ENCODE results near the gene PCBD1.

Gene PCBD1

DNA sequence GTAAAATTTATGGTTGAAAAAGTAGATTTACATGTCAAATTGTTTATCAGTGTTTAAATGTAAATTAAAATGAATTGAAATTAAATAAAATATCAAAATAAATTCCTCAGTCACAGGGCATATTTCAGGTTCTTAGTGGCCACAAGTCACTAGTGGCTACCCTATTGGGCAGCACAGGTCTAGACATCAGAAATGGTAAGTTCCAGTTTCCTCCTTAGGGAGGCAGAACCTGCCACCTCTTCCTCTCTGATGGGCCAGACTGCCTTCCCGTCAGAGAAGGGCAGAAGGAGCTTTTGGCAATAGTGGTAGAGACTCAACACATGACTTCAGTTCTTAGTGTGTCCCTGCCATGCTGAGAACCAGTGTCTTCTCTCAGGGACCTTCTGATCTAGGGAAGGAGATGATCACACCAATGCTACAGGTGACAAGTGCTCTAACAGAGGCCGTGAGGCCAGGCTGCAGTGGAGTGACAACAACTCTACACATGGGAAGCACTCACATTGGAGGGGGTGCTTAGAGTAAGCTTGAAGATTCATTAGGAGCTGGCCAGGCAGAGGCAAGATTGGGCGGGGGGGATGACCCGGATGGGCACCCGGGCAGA, 14.4 kb upstream of the PCBD1 start:
- DNase-seq (ENCODE audit: low read depth), result no peak

DNA sequence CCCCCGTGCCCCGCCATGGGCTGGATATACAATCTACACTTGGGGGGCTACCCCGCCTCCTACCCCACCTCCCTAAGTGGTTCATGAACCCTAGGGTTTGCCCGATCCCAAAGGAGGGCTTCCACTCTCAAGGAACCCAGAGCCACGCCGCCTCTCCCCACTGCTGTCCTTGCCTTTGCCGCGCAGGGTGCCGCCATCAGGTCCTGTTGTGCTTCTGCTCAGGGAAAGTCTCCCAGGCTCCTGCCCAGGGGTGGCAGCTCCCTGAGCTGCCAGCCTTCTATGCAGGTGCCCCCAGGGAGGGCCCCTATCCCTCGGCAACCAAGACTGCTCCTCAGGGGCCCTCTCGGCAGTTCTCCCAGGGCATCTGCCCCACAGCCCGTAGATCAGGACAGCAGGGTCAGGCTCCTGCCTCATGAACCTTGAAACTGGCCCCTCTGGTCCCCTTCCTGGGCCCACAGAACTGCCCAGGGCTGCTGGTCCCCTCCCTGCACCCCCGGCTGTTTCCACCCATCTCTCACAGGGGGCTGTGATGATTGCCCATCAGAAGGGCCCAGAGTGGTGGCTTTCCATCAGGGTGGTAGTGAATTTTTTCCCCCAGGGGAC, 13.0 kb upstream of the PCBD1 start:
- DNase-seq (ENCODE audit: low read depth), result no peak

DNA sequence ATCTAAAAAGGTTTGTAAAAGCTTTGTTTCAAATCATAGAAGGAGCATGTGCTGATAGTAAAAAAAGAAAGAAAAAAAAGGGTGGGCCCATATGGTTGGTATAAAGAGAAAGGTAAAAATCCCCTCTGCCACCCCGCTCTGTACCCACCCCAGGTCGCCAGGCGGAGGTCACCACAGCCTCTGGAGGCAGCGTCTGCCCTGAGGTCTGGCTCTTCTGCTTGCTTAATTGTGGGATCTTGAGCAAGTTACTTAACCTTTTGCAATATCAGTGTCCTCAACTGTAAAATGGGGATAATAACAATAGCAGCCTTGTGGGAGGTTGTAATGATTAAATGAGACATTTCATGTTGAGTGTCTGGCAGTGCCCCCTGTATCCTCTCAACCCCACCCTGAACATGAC, 10.7 kb upstream of the PCBD1 start:
- DNase-seq (ENCODE audit: low read depth), result no peak

DNA sequence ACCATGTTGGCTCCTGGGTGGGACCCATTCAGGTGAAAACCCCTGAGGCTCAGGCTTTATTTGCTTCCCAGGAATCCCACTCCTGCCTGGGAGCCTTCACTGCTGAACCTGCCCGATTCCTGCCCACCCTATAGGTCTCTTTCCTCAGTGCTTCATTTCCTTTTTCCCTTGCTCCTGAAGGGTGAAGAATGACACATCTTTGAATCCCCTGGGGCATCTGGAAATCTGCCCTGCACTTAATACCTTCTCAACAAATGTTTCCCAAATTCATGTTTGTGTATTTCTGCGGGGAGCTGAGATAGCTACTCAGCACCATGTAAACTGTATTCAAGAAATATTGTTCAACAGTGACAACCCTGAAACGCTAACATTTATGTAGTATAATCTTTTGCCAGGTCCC, 10.3 kb upstream of the PCBD1 start:
- DNase-seq (ENCODE audit: low read depth), result no peak

DNA sequence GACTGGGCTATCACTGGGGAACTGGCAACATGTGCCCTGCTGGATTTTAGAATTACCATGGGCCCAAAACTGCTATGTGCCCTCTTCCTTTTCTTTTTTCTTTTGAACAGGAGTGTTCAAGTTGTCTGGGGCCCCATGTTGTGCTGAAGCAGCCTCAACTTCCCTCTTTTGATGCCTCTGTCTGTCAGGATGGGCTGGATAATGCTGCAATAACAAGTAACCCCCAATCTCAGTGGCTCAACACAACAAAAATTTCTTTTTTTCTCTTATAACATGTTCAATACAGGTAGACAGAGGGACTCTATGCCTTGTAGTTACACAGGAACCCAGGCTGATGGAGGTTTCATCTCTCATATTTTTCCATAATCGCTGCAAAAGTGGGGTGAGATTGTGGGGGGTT, 8.2 kb upstream of the PCBD1 start:
- DNase-seq (ENCODE audit: low read depth), result no peak

DNA sequence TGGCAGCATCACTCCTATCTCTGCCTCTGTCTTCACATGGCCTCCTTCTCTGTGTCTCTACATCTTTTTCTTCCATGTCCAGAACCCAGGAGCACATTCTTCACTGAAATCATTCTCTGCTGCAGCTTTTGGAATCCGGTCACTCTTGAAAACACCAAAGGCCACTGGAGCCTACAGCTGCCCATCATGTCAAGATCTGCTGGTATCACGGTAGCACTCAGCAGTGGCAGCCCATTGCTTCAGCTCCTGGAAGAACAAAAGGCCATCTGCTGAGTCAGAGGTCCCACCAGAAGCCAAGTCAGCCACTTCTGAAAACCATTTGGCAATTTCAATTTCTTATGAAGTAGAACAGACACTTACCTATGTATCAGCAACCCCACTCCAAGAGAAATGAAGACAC, 6.1 kb upstream of the PCBD1 start:
- DNase-seq (ENCODE audit: low read depth), result no peak

DNA sequence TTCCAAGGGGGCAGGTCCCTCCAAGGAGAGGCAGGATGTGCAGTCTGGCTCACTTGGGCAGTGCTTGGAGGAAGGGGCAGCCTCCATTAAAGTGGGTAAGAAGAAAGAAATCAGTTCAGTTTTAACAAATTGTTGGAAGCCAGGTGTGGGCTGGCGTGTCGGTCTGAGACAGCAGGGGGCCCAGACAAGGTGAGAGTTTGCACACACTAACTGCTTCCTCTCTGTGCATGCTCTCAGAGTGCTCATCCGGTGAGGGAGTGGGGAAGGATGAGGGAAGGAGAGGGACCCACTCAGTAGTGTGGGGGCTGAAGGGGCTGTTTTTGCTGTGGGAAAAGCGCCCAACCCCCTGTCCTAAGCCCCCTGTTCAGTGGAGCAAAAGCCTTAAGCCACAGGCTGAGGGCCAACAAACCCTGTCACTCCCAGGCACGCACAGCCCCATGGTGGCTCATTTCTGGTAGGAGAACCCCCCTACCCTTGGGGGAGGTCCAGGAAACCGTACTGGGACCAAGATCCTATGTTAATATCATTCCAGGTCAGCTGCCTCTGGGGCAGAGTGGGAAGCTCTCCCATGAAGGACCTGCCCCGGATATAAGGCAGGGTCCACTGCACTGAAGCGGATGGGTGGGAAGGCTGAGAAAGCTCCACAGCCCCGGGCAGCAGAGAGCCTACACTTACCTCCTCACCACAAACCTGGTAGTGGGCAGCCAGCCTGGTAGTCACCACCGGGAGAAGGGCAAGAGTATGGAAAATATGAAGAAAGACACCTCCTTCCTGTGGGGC, 5.1 kb upstream of the PCBD1 start:
- no peak for DNase-seq (ENCODE audit: low read depth)

DNA sequence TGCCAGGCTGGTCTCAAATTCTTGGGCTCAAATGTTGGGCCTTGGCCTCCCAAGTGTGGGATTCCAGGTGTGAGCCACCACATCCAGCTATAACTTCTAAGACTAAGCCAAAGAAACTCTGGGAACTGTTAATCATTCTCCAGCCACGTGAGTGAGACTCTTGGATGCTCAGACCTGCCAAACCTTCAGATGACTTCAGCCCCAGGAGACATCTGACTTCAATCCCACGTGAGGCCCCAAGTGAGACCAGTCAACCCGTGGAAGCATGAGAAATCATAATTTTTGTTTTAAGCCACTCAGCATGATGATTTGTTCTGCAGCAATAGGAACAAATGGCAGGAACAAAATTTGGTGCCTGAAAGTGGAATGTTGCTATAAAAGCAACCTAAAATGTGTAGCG, 4.3 kb upstream of the PCBD1 start:
- no peak for DNase-seq (ENCODE audit: low read depth)

DNA sequence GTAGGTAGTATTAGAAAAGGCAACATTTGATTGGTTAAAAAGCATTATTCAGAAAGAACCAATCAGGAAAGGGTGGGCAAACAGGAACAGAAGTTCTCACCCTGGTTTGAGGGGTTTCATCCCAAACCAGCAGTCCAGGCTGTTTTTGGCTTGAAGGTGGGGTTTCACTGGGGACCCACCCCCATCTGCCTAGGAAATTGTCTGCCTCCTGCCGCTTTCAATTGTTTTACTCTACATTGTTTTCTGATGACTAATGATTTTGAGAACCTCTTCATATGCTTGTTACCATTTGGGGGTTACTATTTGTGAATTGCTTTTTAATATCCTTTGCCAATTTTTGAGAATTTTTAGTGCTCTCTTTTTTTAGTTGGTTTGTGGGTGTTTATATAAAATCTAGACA, 3.3 kb upstream of the PCBD1 start:
- DNase-seq (ENCODE audit: low read depth), result no peak

DNA sequence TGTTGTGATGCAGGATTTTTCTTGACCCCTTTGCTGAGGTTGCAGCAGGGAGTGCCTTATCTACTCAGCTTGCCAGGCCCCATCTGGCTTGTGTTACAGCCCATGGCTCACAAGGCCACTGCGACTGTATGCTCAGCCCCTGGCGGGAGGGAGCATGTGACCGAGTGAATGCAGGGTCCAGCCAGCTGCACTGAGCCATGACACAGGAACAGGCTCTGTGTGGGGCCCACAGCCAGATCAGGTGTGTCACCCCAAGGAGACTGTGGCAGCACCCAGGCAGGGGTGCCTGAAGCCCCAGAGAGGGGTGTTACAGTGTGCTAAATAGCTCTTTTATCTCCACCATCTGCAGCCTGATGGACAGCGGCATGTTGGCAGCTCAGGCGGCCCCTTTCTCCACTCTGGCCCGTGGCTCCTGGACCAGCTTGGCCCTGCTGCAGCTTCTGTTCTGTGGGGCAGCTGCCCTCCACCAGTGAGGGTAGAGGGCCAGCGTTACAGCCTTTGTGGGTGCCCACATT, 2.6 kb upstream of the PCBD1 start:
- DNase-seq (ENCODE audit: low read depth), result no peak

DNA sequence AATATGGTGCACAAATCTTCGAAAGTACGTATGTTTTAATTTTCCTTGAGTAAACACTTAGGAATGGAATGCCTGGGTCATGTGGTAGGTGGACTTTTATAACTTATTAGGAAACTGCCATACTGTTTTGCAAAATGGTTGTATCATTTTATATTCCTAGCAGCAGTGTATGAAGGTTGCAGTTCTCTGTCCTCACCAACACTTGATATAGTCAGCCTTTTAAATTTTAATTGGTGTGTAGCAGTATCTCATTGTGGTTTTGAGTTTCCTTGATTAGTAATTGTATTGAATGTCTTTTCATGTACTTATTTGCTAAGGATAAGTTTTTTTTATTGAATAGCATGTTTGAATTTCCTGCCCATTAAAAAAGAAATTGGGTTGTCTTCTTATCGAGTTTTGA, 926 bp upstream of the PCBD1 start:
- no peak for DNase-seq (ENCODE audit: low read depth)

DNA sequence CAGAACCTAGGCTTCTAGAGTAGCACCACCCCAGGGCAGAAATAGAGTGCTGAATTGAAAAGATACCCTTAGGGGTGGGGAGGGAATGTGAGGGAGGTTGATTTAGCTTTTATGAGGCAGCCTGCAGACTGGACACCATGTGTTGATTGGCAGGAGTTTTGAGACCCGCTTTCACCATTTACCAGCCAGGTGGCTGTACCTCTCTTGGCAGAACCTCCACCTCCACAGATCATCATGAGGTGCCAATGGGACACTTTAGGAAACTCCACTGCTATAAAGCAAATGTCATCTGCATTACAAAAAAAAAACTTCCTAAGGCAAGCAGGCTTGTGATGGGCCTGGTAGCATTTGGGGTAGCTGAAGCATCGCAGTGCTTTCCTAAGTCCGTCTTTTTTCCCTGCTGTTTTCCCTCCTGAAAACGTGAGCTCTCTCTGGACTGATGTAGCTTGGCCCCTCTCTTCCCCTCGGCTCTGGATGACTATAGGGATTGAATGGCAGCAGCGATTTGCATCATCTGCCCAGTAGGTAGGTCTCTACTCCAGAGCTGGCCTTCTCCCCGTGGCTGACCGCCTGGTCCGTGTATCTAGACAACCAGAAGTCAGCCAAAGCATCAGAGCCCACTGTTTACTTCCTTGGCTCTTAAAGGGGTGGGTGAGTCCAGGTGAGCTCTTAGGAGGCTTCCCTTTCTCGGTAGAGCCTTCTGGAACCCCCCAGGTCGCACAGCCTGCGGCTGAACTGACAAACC, 1.3 kb downstream of the PCBD1 start:
- no peak for DNase-seq (ENCODE audit: low read depth)

DNA sequence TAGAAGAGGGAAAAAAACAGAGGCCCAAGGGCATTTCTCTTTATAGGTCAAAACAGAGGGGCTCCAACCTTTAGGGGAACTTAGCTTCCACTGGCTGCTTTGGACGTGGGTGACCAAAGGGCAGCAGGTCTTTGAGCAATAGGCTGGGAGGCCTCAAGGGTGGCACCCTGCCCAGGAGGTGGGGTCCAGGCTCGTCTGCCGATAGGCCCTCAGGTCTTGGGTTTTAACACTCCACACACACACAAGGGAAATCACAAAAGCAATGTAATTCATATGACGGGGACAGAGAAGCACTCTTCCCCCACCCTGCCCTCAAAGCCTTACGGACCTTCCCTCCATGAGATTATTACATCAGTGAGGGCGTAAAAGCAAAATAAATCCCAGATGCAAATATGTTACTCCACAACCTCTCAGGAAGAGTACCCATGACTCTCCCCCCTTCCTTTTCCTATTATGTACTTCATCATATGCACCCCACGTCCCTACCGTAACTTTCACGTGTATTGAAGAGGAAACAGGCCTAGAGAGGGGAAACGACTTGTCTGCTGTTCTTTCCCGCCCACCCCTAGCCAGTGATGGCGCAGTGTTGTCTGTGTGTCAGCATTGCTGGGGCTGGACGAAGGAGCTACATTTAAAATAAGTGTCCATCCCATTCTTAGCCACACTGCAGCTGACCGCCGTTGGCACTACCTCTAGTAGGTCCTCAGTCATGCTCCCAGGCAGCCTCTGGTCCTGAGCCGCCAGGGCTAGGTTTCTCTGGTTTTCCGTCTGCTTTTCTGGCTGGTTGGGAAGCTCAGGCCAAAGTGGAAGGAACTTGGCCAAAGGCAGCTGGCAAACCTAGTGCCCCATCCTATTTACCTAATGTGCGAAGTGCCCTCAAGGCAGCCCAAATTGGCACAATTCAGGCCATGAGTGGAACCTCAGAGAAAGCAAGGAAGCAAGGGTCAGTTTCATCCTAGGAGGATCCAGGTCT, 2.1 kb downstream of the PCBD1 start:
- DNase-seq (ENCODE audit: low read depth), result no peak

DNA sequence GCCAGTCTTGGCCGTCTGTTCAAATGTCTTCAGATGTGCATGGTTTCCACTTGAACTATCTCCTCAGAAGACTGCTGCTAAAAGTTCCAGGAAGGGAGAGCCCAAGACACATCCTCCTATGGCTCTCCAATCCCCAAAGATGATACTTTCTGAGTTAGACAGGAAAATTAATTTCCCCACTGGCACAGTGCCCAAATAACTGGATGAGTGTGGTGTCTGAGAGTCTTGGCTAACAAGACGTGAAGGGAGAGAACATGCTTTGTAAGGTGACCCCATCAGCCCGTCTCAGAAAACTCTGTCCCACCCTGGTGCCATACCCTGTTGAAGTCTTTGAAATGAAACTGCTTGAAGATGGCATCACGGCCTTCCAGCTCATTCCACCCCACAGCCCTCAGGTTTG, 2.9 kb downstream of the PCBD1 start:
- no peak for DNase-seq (ENCODE audit: low read depth)

DNA sequence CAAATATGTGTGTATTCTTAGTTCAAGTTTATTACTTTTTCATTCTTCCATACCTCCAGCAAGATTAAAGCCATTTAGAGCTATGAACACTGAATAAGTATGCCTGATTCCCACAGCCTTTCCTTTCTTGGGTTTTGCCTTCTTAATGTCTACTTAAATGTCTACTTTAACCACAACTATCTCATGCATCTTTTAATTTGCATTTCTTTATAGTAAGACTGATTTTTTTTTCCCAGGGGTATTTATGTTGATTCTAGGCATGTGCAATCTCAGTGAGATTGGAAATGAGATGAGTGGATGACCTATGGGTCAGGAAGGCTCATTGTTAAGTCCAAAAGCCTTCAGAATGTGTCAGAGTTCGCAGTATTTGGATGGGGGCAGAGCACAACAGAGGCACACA, 3.6 kb downstream of the PCBD1 start:
- DNase-seq (ENCODE audit: low read depth), result no peak

DNA sequence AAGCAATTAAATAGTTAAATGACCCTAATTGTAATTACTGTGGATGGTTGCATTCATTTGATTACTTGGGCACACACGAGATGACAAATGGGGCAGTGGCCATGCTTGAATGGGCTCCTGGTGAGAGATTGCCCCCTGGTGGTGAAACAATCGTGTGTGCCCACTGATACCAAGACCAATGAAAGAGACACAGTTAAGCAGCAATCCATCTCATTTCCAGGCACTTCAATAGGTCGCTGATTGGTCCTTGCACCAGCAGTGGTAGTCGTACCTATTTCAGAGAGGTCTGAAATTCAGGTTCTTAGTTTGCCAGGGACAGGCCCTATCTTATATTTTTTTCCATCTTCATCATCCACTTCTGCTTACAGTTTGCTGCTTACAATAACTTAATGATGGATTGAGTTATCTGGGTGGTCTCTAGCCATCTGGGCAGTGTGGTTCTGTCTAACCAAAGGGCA, 8.3 kb downstream of the PCBD1 start:
- peak; percentile 59 for DNase-seq (ENCODE audit: low read depth)

DNA sequence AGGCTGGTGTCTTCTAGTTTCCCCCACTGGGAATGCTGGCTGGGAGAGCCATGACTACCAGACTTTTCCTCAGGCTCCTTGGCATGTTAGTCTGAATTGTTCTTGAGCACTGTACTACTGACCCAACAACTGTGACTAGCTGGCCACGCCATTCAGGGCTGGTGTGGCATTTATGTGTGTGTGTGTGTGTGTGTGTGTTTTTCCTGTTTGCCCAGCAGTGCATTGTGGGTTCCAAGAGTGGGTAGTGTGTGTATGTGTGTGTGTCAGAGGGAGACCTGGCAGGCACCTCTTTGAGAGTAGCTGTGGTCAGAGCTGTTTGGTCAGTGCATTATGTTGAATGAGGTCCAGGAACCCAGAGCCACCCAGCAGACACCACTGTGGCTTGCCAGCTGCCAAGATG, 9.2 kb downstream of the PCBD1 start:
- no peak for DNase-seq (ENCODE audit: low read depth)

DNA sequence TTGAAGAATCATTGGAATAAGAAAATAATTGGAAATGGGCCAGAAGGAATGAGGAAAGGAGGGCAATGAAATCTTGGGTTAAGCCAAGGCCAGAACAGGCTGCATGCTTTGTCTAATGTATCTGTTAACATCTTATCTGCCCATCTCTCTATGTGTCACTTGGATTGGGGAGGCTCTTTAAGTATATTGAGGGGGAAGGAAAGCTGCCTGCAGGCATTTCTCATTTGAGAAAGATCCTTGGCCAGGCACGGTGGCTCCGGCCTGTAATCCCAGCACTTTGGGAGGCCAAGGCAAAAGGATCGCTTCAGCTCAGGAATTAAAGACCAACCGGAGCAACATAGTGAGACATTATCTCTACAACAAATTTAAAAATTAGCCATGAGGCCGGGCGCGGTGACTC, 14.3 kb downstream of the PCBD1 start:
- DNase-seq (ENCODE audit: low read depth), result no peak

DNA sequence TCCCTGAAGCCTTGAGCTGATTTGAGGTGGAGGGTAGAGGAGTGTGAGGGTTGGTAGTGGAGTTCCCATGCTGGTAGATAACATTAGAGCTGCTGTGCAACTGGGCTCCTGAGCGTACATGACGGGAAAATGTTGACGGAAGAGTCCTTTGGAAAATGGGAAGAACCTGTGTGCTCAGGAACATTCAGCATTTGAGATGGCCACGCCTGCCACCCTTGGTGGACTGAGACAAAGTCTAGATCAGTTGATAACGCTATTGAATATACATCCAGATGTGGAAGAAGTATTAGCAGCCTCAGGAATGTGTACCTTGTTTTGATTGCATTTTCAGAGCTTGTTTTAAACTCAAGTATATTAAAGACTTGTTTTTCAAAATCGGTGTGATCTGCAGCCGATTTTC, 16.1 kb downstream of the PCBD1 start:
- no peak for DNase-seq (ENCODE audit: low read depth)

DNA sequence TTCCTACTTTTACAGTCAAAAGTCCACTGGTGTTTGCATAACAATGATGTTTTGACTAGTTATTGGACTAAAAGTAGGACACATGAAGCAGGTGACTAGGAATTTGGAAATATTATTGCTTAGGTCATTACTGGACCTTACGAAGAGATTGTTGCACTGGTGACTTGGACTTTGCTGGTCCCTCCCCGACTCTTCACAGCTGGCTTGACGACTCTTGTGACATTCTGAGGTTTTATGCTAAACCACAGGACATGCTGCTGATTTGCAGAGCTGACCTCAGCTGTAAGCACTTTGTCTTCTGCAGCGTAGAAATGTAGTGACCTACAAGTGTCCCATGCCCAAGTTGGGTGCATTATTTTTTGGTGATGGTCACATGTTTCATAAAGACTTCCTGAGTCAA, 21.9 kb downstream of the PCBD1 start:
- no peak for DNase-seq (ENCODE audit: low read depth)

DNA sequence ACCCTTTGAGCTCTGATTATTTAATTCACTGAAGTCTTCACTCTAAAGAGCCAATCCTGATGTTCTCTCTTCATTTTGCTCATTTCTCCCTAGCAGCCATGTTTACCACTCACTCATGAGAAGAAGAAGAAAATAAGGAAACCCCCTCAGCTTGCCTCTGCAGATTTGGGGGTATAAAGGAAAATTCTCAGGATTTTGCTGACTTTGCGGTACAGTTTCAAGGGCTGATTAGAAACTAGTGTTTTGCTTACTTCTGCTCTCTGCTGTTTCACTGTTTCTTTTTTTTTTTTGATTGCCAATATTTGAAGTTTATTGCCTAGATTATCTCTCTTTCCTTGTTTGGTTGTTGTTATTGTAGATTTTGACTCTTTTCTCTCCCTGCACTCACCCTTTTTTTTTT, 23.4 kb downstream of the PCBD1 start:
- no peak for DNase-seq (ENCODE audit: low read depth)

Measured in stromal cell of bone marrow (primary cell).